Medulla oblongata (tissue), 1 donor: ENCODE measurements around the gene ZCWPW1.
"Not testable (repeated sequence)": the region's sequence is repeated elsewhere in the genome, so short reads cannot be mapped to it uniquely, and the experiment has no call there.

Experiments used
- DNase-seq: peaks from one replicate; pipeline ENCODE4 v3.0.0-alpha.2; 2015; ENCODE audit errors: extremely low spot score

Gene ZCWPW1

GRCh38 chr7:100353685-100354330 lies 74.7 kb downstream of the ZCWPW1 start:
- no peak for DNase-seq

- no peak for DNase-seq
Observed at GRCh38 chr7:100352984-100353684, 75.4 kb downstream of the ZCWPW1 start.

- DNase-seq: not testable (repeated sequence)
Observed at GRCh38 chr7:100352230-100352781, 76.2 kb downstream of the ZCWPW1 start.

DNA sequence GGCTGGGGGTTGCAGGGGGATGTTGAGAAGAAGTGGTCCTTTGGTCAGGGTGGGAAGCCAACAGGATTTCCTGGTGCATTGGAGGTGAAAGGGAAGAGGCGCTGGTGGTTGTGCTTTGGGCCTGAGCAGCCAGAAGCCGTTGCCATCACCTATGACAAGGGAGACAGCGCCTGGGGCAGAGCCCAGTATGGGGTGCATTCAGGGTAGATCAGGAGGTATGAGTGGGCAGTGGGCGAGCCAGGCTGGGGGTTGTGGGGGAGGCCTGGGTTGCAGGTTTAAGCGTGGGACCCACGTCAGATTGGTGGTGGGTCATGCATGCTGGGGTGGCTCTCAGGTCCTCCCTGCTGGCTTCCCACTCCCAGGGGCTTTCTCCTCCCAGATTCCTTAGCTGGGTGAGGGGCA lies 76.8 kb downstream of the ZCWPW1 start:
- no peak for DNase-seq
